Spleen (tissue), 7 donors: Measurements from ENCODE around the gene SPN.

ENCODE experiments used
- CTCF ChIP-seq, 11 experiments: fragments of 200-600 bp in 7 of 11; fragments of 450-650 bp in 4 of 11; sonication (generic) in 4 of 11; IDR thresholded peaks in 8 of 11; conservative IDR thresholded peaks in 3 of 11; 1 replicate in 7 of 11; 2 replicates in 4 of 11; pipeline versions ENCODE4 v1.4.0 to v1.8.0; 2016 to 2021; ENCODE audit warnings: antibody characterized with exemption in 11 of 11, inconsistent platforms in 4 of 11, mild to moderate bottlenecking in 1 of 11
- POLR2A ChIP-seq, 3 donors: fragments of 450-650 bp; IDR thresholded peaks; one replicate each; pipeline ENCODE4 v1.5.1; 2017; ENCODE audit warnings: antibody characterized with exemption in 3 of 3, mild to moderate bottlenecking in 1 of 3
- POLR2AphosphoS5 ChIP-seq, 3 donors: sonication (generic); formaldehyde crosslinking; IDR thresholded peaks; one replicate each; pipeline ENCODE4 v1.5.1; 2017; ENCODE audit warnings: antibody characterized with exemption in 3 of 3
- donor health status: DM: no; HTN: no; CAD: no; lungs with moderate emphysema.
- donor health status: DM: no; HTN: no; CAD: no.
- donor health status: DM: no; HTN: no; CAD: no.

DNA sequence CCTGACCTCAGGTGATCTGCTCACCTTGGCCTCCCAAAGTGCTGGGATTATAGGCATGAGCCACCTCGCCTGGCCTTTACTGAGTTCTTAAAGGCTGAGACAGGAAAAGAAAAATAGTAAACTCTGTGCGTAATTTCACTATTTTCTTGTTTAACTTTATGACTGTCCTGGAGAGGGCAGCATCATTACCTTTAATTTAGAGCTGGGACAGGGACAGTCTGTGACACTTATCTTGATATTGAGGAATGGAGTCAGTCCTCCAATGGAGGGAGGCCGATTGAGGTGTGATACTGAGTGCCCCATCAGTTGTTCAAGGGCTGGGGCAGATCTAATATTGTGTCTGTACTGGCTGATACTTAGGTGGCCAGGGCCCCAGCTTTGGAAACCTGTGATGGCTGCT, 21.5 kb upstream of the SPN start:
- TF ChIP-seq CTCF (IDR thresholded peaks at IDR 0.05 in 8 of 11, conservative IDR thresholded peaks at IDR 0.05 in 3 of 11) (peak in 3 of 11 experiments; percentile 13 to 25 (median 15)), POLR2AphosphoS5 (IDR thresholded peaks at IDR 0.05) (no peak), POLR2A (IDR thresholded peaks at IDR 0.05) (no peak)
